GM12872 (cell line): ENCODE data around the gene ANKRD40.

Experiments used
- CTCF ChIP-seq: IDR thresholded peaks from 3 replicates; pipeline ENCODE4 v1.5.1; 2011; ENCODE audit warnings: low read depth, mild to moderate bottlenecking, low read length, moderate library complexity; ENCODE audit not compliant: insufficient read depth

ANKRD40 gene

GRCh38 chr17:50703162-50703561, 4.6 kb downstream of the ANKRD40 start:
- no peak for TF ChIP-seq CTCF

GRCh38 chr17:50699410-50699809, 8.3 kb downstream of the ANKRD40 start:
- TF ChIP-seq CTCF, result no peak

GRCh38 chr17:50697663-50698272, 9.9 kb downstream of the ANKRD40 start:
- TF ChIP-seq CTCF, result no peak

GRCh38 chr17:50697062-50697461, 10.7 kb downstream of the ANKRD40 start:
- no peak for TF ChIP-seq CTCF

- no peak for TF ChIP-seq CTCF
Observed at GRCh38 chr17:50696365-50696879, 11.3 kb downstream of the ANKRD40 start.

- TF ChIP-seq CTCF, result no peak
Observed at GRCh38 chr17:50693036-50693682, 14.6 kb downstream of the ANKRD40 start.

- no peak for TF ChIP-seq CTCF
Observed at GRCh38 chr17:50692448-50693035, 15.2 kb downstream of the ANKRD40 start.
